Ascending aorta (tissue), 2 donors: Measurements from ENCODE around the gene FRAS1. TPM values are rescaled to one million over a fixed set of nuclear protein-coding genes. Genes with fewer than 3 reads are reported as not detected.
"Not testable (repeated sequence)": the region's sequence is repeated elsewhere in the genome, so short reads cannot be mapped to it uniquely, and the experiment has no call there.

Experiments used
- DNase-seq, 2 donors: peaks; one replicate each; pipeline ENCODE4 v3.0.0-alpha.2; 2019; ENCODE audit warnings: low spot score in 2 of 2
- H3K27ac ChIP-seq, 2 donors: fragments of 200-600 bp; sonication (generic); one replicate each; pipeline ENCODE4 v1.5.1; 2016 to 2017; ENCODE audit warnings: mild to moderate bottlenecking in 1 of 2
- H3K27me3 ChIP-seq: fragments of 200-600 bp; sonication (generic); one replicate; pipeline ENCODE4 v1.5.1; 2017
- H3K36me3 ChIP-seq, 2 donors: fragments of 200-600 bp; sonication (generic); one replicate each; pipeline ENCODE4 v1.5.1; 2016
- H3K4me1 ChIP-seq, 2 donors: fragments of 200-600 bp; sonication (generic); one replicate each; pipeline ENCODE4 v1.5.1; 2016 to 2017; ENCODE audit warnings: mild to moderate bottlenecking in 1 of 2
- H3K4me3 ChIP-seq, 2 donors: fragments of 200-600 bp; sonication (generic); one replicate each; pipeline ENCODE4 v1.5.1; 2016 to 2017; ENCODE audit warnings: mild to moderate bottlenecking in 1 of 2
- H3K9me3 ChIP-seq, 2 donors: fragments of 200-600 bp; sonication (generic); one replicate each; pipeline ENCODE4 v1.5.1; 2016
- intact Hi-C: fragments of 100-400 bp; cut with DNase I; formaldehyde crosslinking; loops from one replicate; pipeline ENCODE4 v1.15.1; 2023
- total RNA-seq: library from RNA; depleted of rRNA; stranded (reverse); fragments of >200 nt; gene quantifications from one replicate; pipeline ENCODE4 v1.1.0, GENCODE V29; 2016
- TF ChIP-seq, protein P1 (sequence below), 3 experiments: fragments of 200-600 bp in 2 of 3; fragments of 450-650 bp in 1 of 3; sonication (generic) in 2 of 3; IDR thresholded peaks; one replicate each; pipeline ENCODE4 v1.5.1; 2016 to 2019; ENCODE audit warnings: antibody characterized with exemption in 3 of 3, mild to moderate bottlenecking in 1 of 3, moderate library complexity in 1 of 3

The FRAS1 gene
- total RNA-seq, 1 donor from 2014 or later, result 0.75 TPM

DNA sequence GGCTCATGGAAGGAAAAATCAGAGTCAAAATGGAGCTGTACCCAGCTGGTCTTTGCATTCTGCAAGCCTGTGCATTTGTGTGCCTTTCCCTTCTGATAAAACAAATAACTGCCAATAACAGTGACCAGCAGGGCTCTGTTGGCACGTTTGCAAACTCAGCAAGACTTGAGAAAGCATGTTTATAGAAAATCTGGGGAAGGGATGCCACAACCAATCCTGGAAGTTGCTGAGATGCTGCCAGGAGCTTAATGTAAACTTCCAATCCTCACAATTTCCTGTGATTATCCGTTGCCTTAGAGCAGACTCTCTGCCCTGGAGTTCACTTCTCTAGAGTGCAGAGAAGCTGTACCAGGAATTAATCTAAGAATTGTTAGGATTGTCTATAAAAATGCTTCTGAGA is 487.6 kb downstream of the FRAS1 start:
- intact Hi-C loops, result no loop called here
- Histone ChIP-seq H3K4me1 (no peaks in the 10 kb centered on the region), H3K9me3 (no peaks in the 10 kb centered on the region), H3K4me3 (no peak overlapping the region), H3K27ac (no peak overlapping the region), H3K36me3 (no peaks in the 10 kb centered on the region), H3K27me3 (no peaks in the 10 kb centered on the region)
- DNase-seq, result no peak
- TF ChIP-seq, protein P1, sequence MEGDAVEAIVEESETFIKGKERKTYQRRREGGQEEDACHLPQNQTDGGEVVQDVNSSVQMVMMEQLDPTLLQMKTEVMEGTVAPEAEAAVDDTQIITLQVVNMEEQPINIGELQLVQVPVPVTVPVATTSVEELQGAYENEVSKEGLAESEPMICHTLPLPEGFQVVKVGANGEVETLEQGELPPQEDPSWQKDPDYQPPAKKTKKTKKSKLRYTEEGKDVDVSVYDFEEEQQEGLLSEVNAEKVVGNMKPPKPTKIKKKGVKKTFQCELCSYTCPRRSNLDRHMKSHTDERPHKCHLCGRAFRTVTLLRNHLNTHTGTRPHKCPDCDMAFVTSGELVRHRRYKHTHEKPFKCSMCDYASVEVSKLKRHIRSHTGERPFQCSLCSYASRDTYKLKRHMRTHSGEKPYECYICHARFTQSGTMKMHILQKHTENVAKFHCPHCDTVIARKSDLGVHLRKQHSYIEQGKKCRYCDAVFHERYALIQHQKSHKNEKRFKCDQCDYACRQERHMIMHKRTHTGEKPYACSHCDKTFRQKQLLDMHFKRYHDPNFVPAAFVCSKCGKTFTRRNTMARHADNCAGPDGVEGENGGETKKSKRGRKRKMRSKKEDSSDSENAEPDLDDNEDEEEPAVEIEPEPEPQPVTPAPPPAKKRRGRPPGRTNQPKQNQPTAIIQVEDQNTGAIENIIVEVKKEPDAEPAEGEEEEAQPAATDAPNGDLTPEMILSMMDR (IDR thresholded peaks at IDR 0.05), result no peak

DNA sequence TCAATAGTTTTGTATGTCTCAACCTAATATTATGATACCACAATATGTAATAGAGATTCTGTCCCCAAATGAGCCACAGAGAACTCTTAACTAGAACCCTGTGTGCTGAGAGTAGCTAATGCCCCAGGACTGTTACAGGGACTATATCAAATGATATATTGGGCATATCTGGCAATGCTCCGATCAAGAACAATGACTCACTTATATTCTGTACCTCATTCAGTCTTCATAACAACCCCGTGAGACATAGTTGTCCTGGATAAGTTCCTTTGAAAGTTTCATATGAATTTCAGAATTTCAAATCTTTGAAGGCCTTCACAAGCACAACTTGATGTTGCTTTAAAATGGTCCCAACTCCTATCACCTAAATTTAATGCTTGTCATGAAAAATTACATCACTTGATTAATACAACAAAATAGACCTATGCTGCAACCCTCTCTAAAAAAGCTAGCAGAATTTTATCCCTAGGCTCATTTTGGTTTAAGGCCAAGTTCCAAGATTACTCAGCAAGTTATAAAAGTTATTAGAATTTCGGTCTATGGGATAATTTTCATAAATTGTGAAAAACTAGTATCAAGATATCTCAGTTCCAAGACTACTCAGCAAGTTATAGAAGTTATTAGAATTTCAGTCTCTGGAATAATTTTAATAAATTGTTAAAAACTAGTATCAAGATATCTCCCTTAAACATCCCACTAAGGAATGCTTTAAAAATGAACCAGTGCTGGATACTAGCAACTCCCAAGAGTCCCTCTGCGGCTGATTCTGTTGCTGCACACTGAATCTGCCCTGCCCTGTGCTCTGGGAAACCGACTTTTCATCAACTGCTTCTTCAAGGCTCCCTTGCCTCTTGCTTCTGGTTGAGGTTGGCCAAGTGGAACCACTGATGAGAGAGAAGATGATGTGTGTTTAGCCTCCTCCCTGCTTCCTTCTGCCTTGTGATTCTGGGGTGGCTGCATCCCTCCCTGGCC is 488.4 kb downstream of the FRAS1 start:
- TF ChIP-seq, protein P1 (IDR thresholded peaks at IDR 0.05), result no peak
- no peaks in the 10 kb centered on the region for H3K4me1 ChIP-seq
- no peak overlapping the region for H3K4me3 ChIP-seq
- no peaks in the 10 kb centered on the region for H3K27me3 ChIP-seq
- DNase-seq, result no peak
- no peaks in the 10 kb centered on the region for H3K36me3 ChIP-seq
- H3K27ac ChIP-seq, result no peak overlapping the region
- intact Hi-C loops, result no loop called here
- H3K9me3 ChIP-seq, result no peaks in the 10 kb centered on the region

DNA sequence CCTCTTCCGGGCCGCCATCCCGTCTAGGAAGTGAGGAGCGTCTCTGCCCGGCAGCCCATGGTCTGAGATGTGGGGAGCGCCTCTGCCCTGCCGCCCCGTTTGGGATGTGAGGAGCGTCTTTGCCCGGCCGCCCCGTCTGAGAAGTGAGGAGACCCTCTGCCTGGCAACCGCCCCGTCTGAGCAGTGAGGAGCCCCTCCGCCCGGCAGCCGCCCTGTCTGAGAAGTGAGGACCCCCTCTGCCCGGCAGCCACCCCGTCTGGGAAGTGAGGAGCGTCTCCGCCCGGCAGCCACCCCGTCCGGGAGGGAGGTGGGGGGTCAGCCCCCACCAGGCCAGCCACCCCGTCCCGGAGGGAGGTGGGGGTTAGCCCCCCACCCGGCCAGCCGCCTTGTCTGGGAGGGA is 490.8 kb downstream of the FRAS1 start:
- intact Hi-C loops, H3K27ac ChIP-seq, H3K36me3 ChIP-seq, DNase-seq, H3K4me1 ChIP-seq, H3K9me3 ChIP-seq, H3K27me3 ChIP-seq, H3K4me3 ChIP-seq: not testable (repeated sequence)

DNA sequence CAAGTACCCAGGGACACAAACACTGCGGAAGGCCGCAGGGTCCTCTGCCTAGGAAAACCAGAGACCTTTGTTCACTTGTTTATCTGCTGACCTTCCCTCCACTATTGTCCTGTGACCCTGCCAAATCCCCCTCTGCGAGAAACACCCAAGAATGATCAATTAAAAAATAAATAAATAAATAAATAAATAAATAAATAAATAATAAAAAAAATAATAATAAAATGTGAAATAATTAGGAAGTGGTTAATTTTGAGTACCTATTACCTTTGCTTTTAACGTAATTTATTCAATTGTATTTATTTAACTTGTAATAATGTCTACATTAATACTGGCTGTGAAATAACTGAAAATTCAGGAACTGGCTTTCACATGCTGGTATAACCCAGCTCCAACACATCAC is 491.8 kb downstream of the FRAS1 start:
- intact Hi-C loops, H3K27ac ChIP-seq, H3K27me3 ChIP-seq, DNase-seq, H3K36me3 ChIP-seq, H3K4me1 ChIP-seq, H3K4me3 ChIP-seq, H3K9me3 ChIP-seq: not testable (repeated sequence)

DNA sequence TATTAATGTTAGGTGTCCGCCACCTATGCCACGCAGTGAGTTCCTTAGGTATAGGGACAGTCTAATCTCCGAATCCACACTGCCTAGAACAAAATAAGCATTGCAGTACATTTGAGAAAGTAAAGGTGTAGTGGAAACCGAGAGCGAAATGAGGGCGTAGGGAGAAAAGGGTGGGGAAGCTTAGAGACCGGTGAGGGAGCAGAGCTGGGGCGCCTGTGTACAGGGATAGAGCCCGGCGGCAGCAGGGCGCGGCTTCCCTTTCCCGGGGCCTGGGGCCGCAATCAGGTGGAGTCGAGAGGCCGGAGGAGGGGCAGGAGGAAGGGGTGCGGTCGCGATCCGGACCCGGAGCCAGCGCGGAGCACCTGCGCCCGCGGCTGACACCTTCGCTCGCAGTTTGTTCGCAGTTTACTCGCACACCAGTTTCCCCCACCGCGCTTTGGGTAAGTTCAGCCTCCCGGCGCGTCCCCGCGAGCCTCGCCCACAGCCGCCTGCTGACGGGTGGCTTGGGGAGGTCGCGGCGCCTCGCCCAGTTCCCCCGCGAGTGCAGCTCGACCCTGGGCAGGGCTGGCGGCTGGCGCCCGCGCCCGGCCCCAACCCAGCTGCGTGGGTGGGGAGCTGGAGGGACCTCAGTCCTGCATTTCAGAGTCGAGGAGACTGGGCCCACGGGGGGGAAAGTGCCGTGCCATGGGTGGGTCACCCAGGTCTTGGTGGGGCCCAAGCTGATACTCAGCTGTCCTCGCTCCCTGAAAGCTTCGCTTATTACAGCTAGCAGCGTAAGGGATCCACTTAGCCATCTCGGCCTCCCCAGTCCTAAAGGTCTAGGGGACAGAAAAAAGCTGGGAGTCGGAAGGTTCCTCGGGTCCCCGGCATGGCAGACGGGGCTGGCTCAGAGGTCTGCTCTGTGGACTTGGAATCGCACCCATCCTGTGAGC is 494.6 kb downstream of the FRAS1 start, which contains the start of gene ANXA3:
Gene ANXA3, plus strand, starts transcription at position 351 of the 932 bp plus-strand sequence. CDS start 2,704 bp downstream, outside the sequence.
- no peak for DNase-seq
- H3K27ac ChIP-seq, result peak within 1 kb of the TSS; percentile 7 to 19

DNA sequence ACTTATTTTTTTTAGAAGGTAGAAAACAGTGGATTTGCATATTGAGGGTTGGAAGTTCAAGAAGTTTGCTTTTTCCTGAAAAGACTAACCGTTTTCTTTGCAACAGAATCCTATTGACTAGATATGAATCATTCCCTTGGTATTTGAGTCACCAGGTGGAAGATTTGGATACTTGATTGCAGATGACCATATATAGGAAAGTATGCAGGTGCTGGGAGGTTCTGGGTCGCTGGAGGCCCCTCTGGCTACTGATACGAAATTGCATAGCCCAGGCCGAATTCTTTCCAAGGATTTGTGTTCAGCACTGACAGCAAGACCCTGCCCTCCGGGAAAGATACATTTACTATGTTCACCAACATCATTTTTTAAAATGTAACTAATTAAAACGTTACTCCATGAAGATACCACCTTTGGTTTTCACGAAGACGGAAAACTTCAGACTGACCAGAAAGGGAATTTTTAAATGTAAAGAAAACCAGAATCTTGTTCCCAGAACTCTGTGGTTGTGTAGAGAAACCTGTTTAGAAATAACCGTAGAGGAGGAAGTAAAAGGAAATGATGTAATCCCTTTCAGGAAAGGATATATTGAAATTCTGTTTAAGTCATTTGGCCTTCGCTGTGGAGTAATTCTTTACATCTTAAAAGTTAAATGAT is 495.4 kb downstream of the FRAS1 start:
- H3K27me3 ChIP-seq, result no peaks in the 10 kb centered on the region
- intact Hi-C loops, result no loop called here
- H3K4me1 ChIP-seq, result peaks cover 0 to 6% of the 10 kb centered on the region in 2 donors
- no peak overlapping the region for H3K27ac ChIP-seq
- peak overlapping the region; percentile 59 to 76 for H3K4me3 ChIP-seq
- no peaks in the 10 kb centered on the region for H3K36me3 ChIP-seq
- no peak for DNase-seq
- H3K9me3 ChIP-seq, result no peaks in the 10 kb centered on the region
- TF ChIP-seq, protein P1 (IDR thresholded peaks at IDR 0.05), result no peak

More for the DNA sequence above, 494.6 kb downstream of the FRAS1 start, which contains the start of gene ANXA3:
- Histone ChIP-seq H3K4me3 (peak within 1 kb of the TSS; percentile 59 to 76), H3K9me3 (no peaks in the 10 kb centered on the region), H3K4me1 (peaks cover 0 to 6% of the 10 kb centered on the region in 2 donors), H3K27me3 (no peaks in the 10 kb centered on the region), H3K36me3 (no peaks in the 10 kb centered on the region)
- TF ChIP-seq, protein P1 (IDR thresholded peaks at IDR 0.05), result no peak
- intact Hi-C loops, result no loop called here
